ENCODE results near the gene ADAMTS12. TPM values are rescaled to one million over a fixed set of nuclear protein-coding genes. Genes with fewer than 3 reads are reported as not detected.
A peak's percentile ranks its signal among the peaks of the same experiment; 100 is the strongest.

ADAMTS12 gene
- total RNA-seq, 1 experiment from 2014 or later: 0.18 TPM

GRCh38 chr5:33829430-33829829 lies 62.4 kb downstream of the ADAMTS12 start:
- Histone ChIP-seq H3K27ac (ENCODE audit: low read length) (no peak overlapping the region), H3K4me1 (ENCODE audit: insufficient read depth, low read length) (peaks cover 17% of the 10 kb centered on the region), H3K79me2 (ENCODE audit: low read length) (no peaks in the 10 kb centered on the region), H3K4me3 (ENCODE audit: low read length) (no peak overlapping the region), H2AFZ (ENCODE audit: low read length) (no peak overlapping the region), H3F3A (ENCODE audit: low read length, unreplicated experiment) (no peaks in the 10 kb centered on the region), H3K36me3 (ENCODE audit: low read depth, low read length) (no peaks in the 10 kb centered on the region), H3K27me3 (ENCODE audit: low read length) (no peaks in the 10 kb centered on the region), H3K4me2 (ENCODE audit: low read length) (no peak overlapping the region), H4K20me1 (ENCODE audit: low read length) (no peaks in the 10 kb centered on the region), H3K9ac (ENCODE audit: low read length) (no peak overlapping the region), H3K9me2 (replicated peaks; ENCODE audit: low read length) (no peaks in the 10 kb centered on the region), H3K9me3 (ENCODE audit: low read length) (no peaks in the 10 kb centered on the region)
- BruUV-seq (replicated peaks): no TSS peak
- CTCF ChIA-PET: no interaction called here
- TF ChIP-seq CTCF (conservative IDR thresholded peaks at IDR 0.05; ENCODE audit: low read depth, low read length): no peak
- TF ChIP-seq EZH2 (IDR thresholded peaks at IDR 0.05; ENCODE audit: low read length, unreplicated experiment): no peak
- TF ChIP-seq EZH2phosphoT487 (IDR thresholded peaks at IDR 0.05; ENCODE audit: borderline replicate concordance, low read length): no peak
- no peak for DNase-seq
- ATAC-seq: no peak
- intact Hi-C loops (cut with micrococcal nuclease): no loop called here
- POLR2A ChIA-PET (ENCODE audit: unreplicated experiment): no interaction called here

- H3K9ac ChIP-seq (ENCODE audit: low read length): no peak overlapping the region
- H4K20me1 ChIP-seq (ENCODE audit: low read length): no peaks in the 10 kb centered on the region
- no peak overlapping the region for H3K27ac ChIP-seq (ENCODE audit: low read length)
- H3K4me2 ChIP-seq (ENCODE audit: low read length): no peak overlapping the region
- CTCF ChIA-PET: no interaction called here
- no peaks in the 10 kb centered on the region for H3K27me3 ChIP-seq (ENCODE audit: low read length)
- no peaks in the 10 kb centered on the region for H3K9me2 ChIP-seq (replicated peaks; ENCODE audit: low read length)
- no peak overlapping the region for H2AFZ ChIP-seq (ENCODE audit: low read length)
- H3K4me1 ChIP-seq (ENCODE audit: insufficient read depth, low read length): peaks cover 17% of the 10 kb centered on the region
- intact Hi-C loops (cut with micrococcal nuclease): no loop called here
- no peaks in the 10 kb centered on the region for H3K36me3 ChIP-seq (ENCODE audit: low read depth, low read length)
- TF ChIP-seq CTCF (conservative IDR thresholded peaks at IDR 0.05; ENCODE audit: low read depth, low read length) (no peak), EZH2 (IDR thresholded peaks at IDR 0.05; ENCODE audit: low read length, unreplicated experiment) (no peak), EZH2phosphoT487 (IDR thresholded peaks at IDR 0.05; ENCODE audit: borderline replicate concordance, low read length) (no peak)
- no peaks in the 10 kb centered on the region for H3K9me3 ChIP-seq (ENCODE audit: low read length)
- peak; percentile 18 for DNase-seq
- no peak overlapping the region for H3K4me3 ChIP-seq (ENCODE audit: low read length)
- H3F3A ChIP-seq (ENCODE audit: low read length, unreplicated experiment): no peaks in the 10 kb centered on the region
- ATAC-seq: no peak
- no peaks in the 10 kb centered on the region for H3K79me2 ChIP-seq (ENCODE audit: low read length)
- POLR2A ChIA-PET (ENCODE audit: unreplicated experiment): no interaction called here
- no TSS peak for BruUV-seq (replicated peaks)
These were observed 63.0 kb downstream of the ADAMTS12 start for GRCh38 chr5:33828626-33829308.

DNA sequence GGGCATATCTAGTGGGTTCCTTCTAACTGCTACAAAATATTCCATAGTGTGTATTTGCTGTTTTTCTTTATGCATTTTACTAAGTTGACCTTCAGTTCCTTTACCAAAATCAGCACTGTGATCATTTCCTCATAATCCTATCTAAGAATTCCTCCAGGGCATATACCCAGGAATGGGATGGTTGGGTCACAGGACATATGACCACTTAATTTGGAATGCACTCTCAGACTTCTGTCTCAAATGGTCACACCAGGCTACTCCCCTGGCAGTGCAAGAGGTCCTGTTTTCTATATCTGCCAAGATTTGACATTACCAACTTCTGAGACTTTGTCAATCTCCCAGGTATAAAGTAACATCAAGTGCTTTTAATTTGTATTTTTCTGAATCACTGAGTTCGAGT lies 63.9 kb downstream of the ADAMTS12 start:
- no peaks in the 10 kb centered on the region for H3K9me3 ChIP-seq (ENCODE audit: low read length)
- TF ChIP-seq CTCF (conservative IDR thresholded peaks at IDR 0.05; ENCODE audit: low read depth, low read length) (no peak), EZH2 (IDR thresholded peaks at IDR 0.05; ENCODE audit: low read length, unreplicated experiment) (no peak), EZH2phosphoT487 (IDR thresholded peaks at IDR 0.05; ENCODE audit: borderline replicate concordance, low read length) (no peak)
- H3K27me3 ChIP-seq (ENCODE audit: low read length): no peaks in the 10 kb centered on the region
- BruUV-seq (replicated peaks): no TSS peak
- POLR2A ChIA-PET (ENCODE audit: unreplicated experiment): no interaction called here
- H2AFZ ChIP-seq (ENCODE audit: low read length): no peak overlapping the region
- H3K9ac ChIP-seq (ENCODE audit: low read length): no peak overlapping the region
- no peak overlapping the region for H3K4me2 ChIP-seq (ENCODE audit: low read length)
- no peaks in the 10 kb centered on the region for H4K20me1 ChIP-seq (ENCODE audit: low read length)
- H3F3A ChIP-seq (ENCODE audit: low read length, unreplicated experiment): no peaks in the 10 kb centered on the region
- no peak overlapping the region for H3K4me3 ChIP-seq (ENCODE audit: low read length)
- DNase-seq (peak; percentile 19), ATAC-seq (no peak)
- intact Hi-C loops (cut with micrococcal nuclease): no loop called here
- CTCF ChIA-PET: no interaction called here
- no peak overlapping the region for H3K27ac ChIP-seq (ENCODE audit: low read length)
- no peaks in the 10 kb centered on the region for H3K36me3 ChIP-seq (ENCODE audit: low read depth, low read length)
- H3K79me2 ChIP-seq (ENCODE audit: low read length): no peaks in the 10 kb centered on the region
- peaks cover 17% of the 10 kb centered on the region for H3K4me1 ChIP-seq (ENCODE audit: insufficient read depth, low read length)
- H3K9me2 ChIP-seq (replicated peaks; ENCODE audit: low read length): no peaks in the 10 kb centered on the region
